Fibroblast of lung (primary cell): ENCODE results near the gene CABLES1. TPM values are rescaled to one million over a fixed set of nuclear protein-coding genes. Genes with fewer than 3 reads are reported as not detected.

Experiments used
- DNase-seq, 2 donors: peaks; one replicate each; pipeline versions ENCODE4 v3.0.0 to v3.0.0-alpha.2; 2010; ENCODE audit warnings: low read depth in 2 of 2
- H2AFZ ChIP-seq: 2 replicates; pipeline ENCODE4 v1.5.1; 2012; ENCODE audit warnings: low read length, control low read depth, inconsistent platforms
- H3K27ac ChIP-seq: 2 replicates; pipeline ENCODE4 v1.5.1; 2011; ENCODE audit warnings: low read length, control low read depth; ENCODE audit not compliant: insufficient read depth
- H3K27me3 ChIP-seq: 2 replicates; pipeline ENCODE4 v1.5.1; 2011; ENCODE audit warnings: mild to moderate bottlenecking, low read length; ENCODE audit not compliant: control insufficient read depth, insufficient read depth
- H3K36me3 ChIP-seq: 2 replicates; pipeline ENCODE4 v1.5.1; 2011; ENCODE audit warnings: low read length; ENCODE audit not compliant: control insufficient read depth, insufficient read depth
- H3K4me1 ChIP-seq: 2 replicates; pipeline ENCODE4 v1.5.1; 2011; ENCODE audit warnings: low read length; ENCODE audit not compliant: control insufficient read depth, insufficient read depth; ENCODE audit errors: extremely low read depth
- H3K4me2 ChIP-seq: 2 replicates; pipeline ENCODE4 v1.5.1; 2011; ENCODE audit warnings: low read length, control low read depth; ENCODE audit not compliant: insufficient read depth; ENCODE audit errors: extremely low read depth
- H3K4me3 ChIP-seq, 4 experiments: fragments of 200-600 bp in 1 of 4; sonication (generic) in 1 of 4; replicated peaks in 1 of 4; 2 replicates each; pipeline ENCODE4 v1.5.1; 2011 to 2016; ENCODE audit warnings: low read length in 4 of 4, low read depth in 3 of 4, mild to moderate bottlenecking in 3 of 4, control low read depth in 2 of 4, inconsistent platforms in 1 of 4, mixed read lengths in 1 of 4; ENCODE audit not compliant: insufficient read depth in 1 of 4; ENCODE audit errors: control extremely low read depth in 1 of 4
- H3K79me2 ChIP-seq: 2 replicates; pipeline ENCODE4 v1.5.1; 2012; ENCODE audit warnings: mild to moderate bottlenecking, low read length, inconsistent platforms; ENCODE audit not compliant: control insufficient read depth, insufficient read depth
- H3K9ac ChIP-seq: 2 replicates; pipeline ENCODE4 v1.5.1; 2011; ENCODE audit warnings: mild to moderate bottlenecking, low read length, control low read depth; ENCODE audit not compliant: insufficient read depth
- H3K9me3 ChIP-seq: 2 replicates; pipeline ENCODE4 v1.5.1; 2012; ENCODE audit warnings: low read depth, low read length; ENCODE audit not compliant: control insufficient read depth, insufficient read depth
- H4K20me1 ChIP-seq: 2 replicates; pipeline ENCODE4 v1.5.1; 2011; ENCODE audit warnings: low read length; ENCODE audit not compliant: control insufficient read depth, insufficient read depth; ENCODE audit errors: extremely low read depth
- EZH2 ChIP-seq: IDR thresholded peaks from 2 replicates; pipeline ENCODE4 v1.5.1; 2012; ENCODE audit warnings: low read length, control low read depth, mild to moderate bottlenecking; ENCODE audit errors: missing control alignments
- polyA plus RNA-seq, 2 donors: library from polyadenylated mRNA; depleted of rRNA in 1 of 2; stranded (reverse) in 1 of 2; unstranded in 1 of 2; fragments of >200 nt; gene quantifications; 2 replicates each; pipeline ENCODE4 v1.2.1, GENCODE V29; 2011 to 2012; ENCODE audit warnings: missing spikeins in 1 of 2
- total RNA-seq: library from RNA; depleted of rRNA; stranded (reverse); fragments of >200 nt; gene quantifications from 2 replicates; pipeline ENCODE4 v1.2.1, GENCODE V29; 2014
- TF ChIP-seq, protein P1 (sequence below), 2 donors: IDR thresholded peaks in 1 of 2; conservative IDR thresholded peaks in 1 of 2; 1 replicate in 1 of 2; 2 replicates in 1 of 2; pipeline ENCODE4 v1.5.1; 2011 to 2012; ENCODE audit warnings: low read length in 2 of 2, control low read depth in 1 of 2, inconsistent platforms in 1 of 2, low read depth in 1 of 2, mild to moderate bottlenecking in 1 of 2

CABLES1 gene
- total and polyA plus RNA-seq, 2 donors (not counting 1 experiment from before 2014, with no cell fraction given) = 5.1 to 11.4 TPM

DNA sequence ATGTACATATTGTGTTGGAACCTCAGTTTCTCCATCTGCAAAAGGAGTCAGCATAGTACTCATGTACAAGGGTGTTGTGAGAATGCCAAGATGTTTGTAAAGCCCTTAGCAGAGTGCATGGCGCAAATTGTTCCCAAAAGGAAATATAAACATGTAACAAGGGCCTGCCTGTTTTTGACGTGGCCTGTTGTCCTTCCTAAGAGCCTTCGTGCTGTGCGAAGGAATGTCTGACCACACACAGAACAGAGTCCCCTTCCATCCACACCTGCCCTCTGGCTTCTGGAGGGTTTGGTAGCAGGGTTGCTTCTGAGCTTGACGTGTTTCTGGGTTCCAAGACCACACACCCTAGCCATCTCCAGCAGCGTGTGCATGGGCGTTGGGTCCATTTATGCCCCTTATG is 34.9 kb downstream of the CABLES1 start:
- no peaks in the 10 kb centered on the region for H3K9me3 ChIP-seq
- H3K27me3 ChIP-seq = no peaks in the 10 kb centered on the region
- no peak for TF ChIP-seq EZH2
- TF ChIP-seq, protein P1, sequence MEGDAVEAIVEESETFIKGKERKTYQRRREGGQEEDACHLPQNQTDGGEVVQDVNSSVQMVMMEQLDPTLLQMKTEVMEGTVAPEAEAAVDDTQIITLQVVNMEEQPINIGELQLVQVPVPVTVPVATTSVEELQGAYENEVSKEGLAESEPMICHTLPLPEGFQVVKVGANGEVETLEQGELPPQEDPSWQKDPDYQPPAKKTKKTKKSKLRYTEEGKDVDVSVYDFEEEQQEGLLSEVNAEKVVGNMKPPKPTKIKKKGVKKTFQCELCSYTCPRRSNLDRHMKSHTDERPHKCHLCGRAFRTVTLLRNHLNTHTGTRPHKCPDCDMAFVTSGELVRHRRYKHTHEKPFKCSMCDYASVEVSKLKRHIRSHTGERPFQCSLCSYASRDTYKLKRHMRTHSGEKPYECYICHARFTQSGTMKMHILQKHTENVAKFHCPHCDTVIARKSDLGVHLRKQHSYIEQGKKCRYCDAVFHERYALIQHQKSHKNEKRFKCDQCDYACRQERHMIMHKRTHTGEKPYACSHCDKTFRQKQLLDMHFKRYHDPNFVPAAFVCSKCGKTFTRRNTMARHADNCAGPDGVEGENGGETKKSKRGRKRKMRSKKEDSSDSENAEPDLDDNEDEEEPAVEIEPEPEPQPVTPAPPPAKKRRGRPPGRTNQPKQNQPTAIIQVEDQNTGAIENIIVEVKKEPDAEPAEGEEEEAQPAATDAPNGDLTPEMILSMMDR (conservative IDR thresholded peaks at IDR 0.05 in 1 of 2, IDR thresholded peaks at IDR 0.05 in 1 of 2; ENCODE audit: low read depth in 1 of 2, low read length in 2 of 2) = no peak
- H3K4me2 ChIP-seq = no peak overlapping the region
- H2AFZ ChIP-seq = no peak overlapping the region
- H3K4me1 ChIP-seq = no peaks in the 10 kb centered on the region
- H3K27ac ChIP-seq = no peak overlapping the region
- no peak for DNase-seq
- no peak overlapping the region for H3K4me3 ChIP-seq
- no peaks in the 10 kb centered on the region for H3K79me2 ChIP-seq
- no peak overlapping the region for H3K9ac ChIP-seq
- H3K36me3 ChIP-seq = no peaks in the 10 kb centered on the region
- H4K20me1 ChIP-seq = no peaks in the 10 kb centered on the region

DNA sequence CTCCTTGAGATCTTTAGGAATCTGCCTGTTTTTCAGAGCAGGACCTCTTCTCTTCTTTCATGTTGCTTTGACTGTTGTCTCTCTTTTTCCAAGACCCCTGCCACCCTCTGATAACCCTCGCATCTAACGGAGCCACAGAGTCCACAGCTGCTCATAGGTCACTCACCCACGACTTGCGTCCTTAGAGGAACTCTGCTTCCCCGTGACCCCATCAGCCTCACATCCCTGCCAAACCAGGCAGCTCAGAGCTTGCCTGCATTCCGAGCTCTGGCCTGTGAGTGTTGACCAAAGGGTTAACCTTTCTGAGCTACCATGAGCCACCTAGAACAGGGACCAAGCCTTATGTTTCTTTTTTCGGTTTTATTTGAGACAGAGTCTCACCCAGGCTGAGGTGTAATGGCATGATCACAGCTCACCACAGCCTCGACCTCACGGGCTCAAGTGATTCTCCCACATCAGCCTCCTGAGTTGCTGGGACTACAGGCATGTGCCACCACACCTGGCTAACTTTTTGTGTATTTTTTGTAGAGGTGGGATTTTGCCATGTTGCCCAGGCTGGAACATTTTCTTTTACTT is 36.4 kb downstream of the CABLES1 start:
- no peak for TF ChIP-seq EZH2
- TF ChIP-seq, protein P1 (conservative IDR thresholded peaks at IDR 0.05 in 1 of 2, IDR thresholded peaks at IDR 0.05 in 1 of 2; ENCODE audit: low read depth in 1 of 2, low read length in 2 of 2) = no peak
- no peak overlapping the region for H3K27ac ChIP-seq
- no peak overlapping the region for H3K9ac ChIP-seq
- no peaks in the 10 kb centered on the region for H3K9me3 ChIP-seq
- no peak overlapping the region for H3K4me3 ChIP-seq
- DNase-seq = no peak
- no peaks in the 10 kb centered on the region for H3K79me2 ChIP-seq
- H3K36me3 ChIP-seq = no peaks in the 10 kb centered on the region
- no peaks in the 10 kb centered on the region for H4K20me1 ChIP-seq
- H3K27me3 ChIP-seq = no peaks in the 10 kb centered on the region
- H3K4me1 ChIP-seq = no peaks in the 10 kb centered on the region
- no peak overlapping the region for H3K4me2 ChIP-seq
- no peak overlapping the region for H2AFZ ChIP-seq

DNA sequence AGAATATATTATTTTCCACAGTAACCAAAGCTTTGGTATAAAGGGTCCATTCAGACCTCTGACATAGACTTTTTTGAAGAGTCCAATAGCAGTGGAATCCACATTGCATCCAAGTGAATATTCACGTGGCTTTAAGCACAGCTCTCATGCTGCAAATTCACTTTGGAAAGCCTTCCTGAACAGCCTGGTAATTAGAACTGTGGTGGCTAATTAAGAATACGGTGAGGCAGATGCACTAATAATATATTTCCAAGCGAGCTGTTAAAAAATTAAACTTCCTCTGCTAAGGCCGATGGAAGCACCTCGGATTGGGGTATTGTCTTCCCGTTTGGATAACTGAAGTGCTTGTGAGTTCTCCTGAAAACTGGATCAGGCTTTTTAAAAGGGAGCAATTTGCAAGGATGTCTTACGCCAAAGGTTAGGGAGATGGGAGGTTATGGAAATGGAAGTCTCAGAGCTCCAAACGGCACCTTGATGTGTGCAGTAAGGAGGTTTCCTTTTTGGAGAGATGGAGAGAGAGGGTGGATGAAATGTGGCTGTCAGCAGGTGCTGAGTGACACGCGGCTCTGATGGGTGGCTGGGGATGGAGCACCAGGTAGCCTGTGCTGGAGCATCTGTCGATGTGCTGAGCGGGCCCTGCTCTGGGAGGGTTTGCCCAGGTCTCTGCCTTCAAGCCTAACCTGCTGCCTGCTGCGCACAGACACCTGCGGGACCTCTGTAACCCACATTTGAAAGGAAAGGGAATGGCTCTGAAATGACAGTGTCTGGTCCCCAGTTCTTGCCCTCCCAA is 37.5 kb downstream of the CABLES1 start:
- H3K79me2 ChIP-seq = no peaks in the 10 kb centered on the region
- no peak for DNase-seq
- H3K27me3 ChIP-seq = no peaks in the 10 kb centered on the region
- no peak overlapping the region for H3K27ac ChIP-seq
- TF ChIP-seq EZH2 = no peak
- TF ChIP-seq, protein P1 (conservative IDR thresholded peaks at IDR 0.05 in 1 of 2, IDR thresholded peaks at IDR 0.05 in 1 of 2; ENCODE audit: low read depth in 1 of 2, low read length in 2 of 2) = no peak
- no peak overlapping the region for H2AFZ ChIP-seq
- H3K9me3 ChIP-seq = no peaks in the 10 kb centered on the region
- no peak overlapping the region for H3K4me3 ChIP-seq
- no peaks in the 10 kb centered on the region for H3K36me3 ChIP-seq
- no peak overlapping the region for H3K4me2 ChIP-seq
- no peak overlapping the region for H3K9ac ChIP-seq
- H3K4me1 ChIP-seq = no peaks in the 10 kb centered on the region
- H4K20me1 ChIP-seq = no peaks in the 10 kb centered on the region
